Measurements from ENCODE around the gene MYH1.
"Not testable (repeated sequence)": the region's sequence is repeated elsewhere in the genome, so short reads cannot be mapped to it uniquely, and the experiment has no call there.

Gene MYH1

GRCh38 chr17:10518271-10519037 is at the start of gene MYH1:
Gene MYH1, minus strand, starts transcription at chr17:10518542. Its CDS starts 1,900 bp downstream, at chr17:10516642.
- no peak for DNase-seq

DNA sequence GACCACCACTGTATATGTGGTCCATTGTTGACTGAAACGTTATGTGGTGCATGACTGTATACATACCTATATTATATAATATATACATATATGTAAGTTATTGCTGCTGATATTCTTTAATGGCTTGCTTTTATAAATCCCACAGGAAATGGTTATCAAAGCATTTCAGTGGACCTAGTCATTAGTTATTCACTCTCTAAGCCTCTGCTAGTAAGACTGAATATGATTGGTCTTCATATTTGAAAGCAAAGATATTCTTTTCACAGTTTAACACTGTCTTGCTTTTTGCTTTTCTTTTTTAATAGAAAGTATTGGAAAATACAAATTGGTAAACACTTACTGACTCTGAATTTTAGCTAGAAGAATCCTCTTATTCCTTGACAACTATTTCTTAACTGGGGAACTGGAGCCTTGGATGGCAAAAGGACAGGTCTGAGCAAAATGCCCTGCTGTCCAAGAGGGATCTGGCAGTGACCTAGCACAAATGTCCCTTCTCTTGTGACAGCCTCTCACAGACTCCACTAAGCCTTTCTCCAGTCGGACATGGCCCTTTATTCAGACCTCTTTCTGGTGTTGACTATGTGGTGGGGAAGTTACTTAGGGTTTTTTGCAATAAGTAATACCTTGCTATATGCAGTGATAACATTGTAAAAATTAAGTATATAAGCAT is 45.8 kb upstream of the MYH1 start:
- no peak for DNase-seq

- no peak for DNase-seq
Measured at GRCh38 chr17:10558049-10558448, 39.7 kb upstream of the MYH1 start.

GRCh38 chr17:10557422-10557821 is 39.1 kb upstream of the MYH1 start:
- no peak for DNase-seq

DNA sequence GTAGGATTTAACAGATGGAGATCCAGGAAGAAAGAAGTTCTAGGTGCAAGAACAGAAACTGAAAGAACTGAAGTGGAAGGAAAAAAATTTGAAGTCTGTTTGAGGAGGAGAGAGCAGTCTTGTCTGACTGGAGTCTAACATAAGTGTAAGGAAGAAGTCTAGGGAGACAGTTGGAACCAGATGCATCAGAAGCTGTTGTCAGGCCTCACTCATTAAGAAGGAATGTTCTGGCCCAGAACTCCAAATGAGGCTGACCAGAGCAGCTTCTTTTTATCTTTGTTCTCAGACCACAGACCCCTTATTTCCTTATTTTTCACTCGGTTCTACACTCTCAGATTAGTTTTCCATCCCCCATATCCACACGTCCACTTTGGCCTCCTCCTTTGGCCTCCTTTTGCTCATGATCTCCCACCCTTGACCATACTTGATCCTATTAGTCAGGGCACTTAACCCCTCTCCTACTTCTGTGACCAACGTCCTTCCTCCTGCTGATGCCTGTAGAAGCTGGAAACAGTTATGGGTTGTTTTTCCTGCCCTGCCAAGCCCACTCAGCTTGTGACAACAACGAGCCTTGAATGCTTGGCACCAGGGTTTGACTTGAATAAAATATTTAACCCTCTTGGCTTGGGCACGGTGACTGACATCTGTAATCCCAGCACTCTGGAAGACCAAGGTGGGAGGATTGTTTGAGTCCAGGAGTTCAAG is 38.1 kb upstream of the MYH1 start:
- DNase-seq = no peak

GRCh38 chr17:10550014-10550413 is 31.7 kb upstream of the MYH1 start:
- DNase-seq = no peak

GRCh38 chr17:10549096-10549842 is 30.9 kb upstream of the MYH1 start, which contains the start of gene MYH2:
Gene MYH2, minus strand, starts transcription at chr17:10549658. Its CDS starts 1,738 bp downstream, at chr17:10547920.
- DNase-seq = no peak

DNA sequence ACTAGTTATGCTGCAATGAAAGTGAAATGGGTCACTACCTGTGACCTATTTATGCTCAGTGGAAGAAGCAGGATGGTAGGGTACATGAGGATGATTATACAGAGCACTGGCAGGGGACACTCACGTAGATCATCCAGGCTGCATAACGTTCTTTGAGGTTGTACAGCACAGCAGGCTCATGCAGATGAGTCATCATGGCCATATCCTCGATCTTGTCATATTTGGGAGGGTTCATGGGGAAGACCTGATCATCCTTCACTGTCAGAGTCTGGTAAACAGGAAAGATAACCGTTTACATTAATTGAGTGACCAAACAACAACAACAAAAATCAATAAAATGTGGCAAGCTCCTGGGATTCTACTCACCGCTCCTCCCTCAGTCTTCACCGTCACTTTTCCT is 29.0 kb upstream of the MYH1 start:
- no peak for DNase-seq

- DNase-seq = not testable (repeated sequence)
Measured at GRCh38 chr17:10543486-10543885, 25.1 kb upstream of the MYH1 start.

DNA sequence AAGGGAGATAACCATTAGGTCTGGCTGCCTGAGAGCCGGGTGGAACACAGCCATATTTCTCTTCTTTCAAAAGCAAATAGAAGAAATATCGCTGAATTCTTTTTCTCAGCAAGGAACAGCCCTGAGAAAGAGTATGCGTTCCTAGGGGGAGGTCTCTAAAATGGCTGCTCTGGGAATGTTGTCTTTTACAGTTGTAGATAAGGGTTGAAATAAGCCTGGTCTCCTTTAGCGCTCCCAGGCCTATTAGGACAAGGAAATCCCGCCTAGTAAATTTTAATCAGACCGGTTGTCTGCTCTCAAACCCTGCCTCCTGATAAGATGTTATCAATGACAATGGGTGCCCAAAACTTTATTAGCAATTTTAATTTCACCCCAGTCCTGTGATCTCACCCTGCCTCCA is 22.8 kb upstream of the MYH1 start:
- not testable (repeated sequence) for DNase-seq

- DNase-seq = no peak
Measured at GRCh38 chr17:10532026-10532425, 13.7 kb upstream of the MYH1 start.

DNA sequence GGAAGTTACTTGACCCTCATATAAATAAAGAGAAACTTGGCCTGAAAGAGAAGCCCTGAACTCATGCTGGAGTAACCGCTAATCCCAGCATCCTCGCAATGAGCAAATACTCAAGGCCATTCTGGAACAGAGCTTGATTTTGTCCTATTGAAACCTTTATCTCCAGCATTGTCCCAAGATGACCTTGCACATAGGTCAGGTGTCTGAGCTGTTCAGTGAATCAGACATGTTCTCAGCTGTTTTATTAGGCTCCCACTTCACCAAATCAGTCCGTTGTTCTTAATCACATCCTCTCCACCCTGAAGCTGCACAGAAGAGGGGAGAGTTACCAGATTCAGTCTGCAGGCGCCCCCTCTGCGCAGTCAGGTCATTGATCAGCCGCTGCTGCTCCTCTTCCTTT is 9.1 kb upstream of the MYH1 start:
- DNase-seq = no peak

- no peak for DNase-seq
Measured at GRCh38 chr17:10526517-10526916, 8.2 kb upstream of the MYH1 start.

DNA sequence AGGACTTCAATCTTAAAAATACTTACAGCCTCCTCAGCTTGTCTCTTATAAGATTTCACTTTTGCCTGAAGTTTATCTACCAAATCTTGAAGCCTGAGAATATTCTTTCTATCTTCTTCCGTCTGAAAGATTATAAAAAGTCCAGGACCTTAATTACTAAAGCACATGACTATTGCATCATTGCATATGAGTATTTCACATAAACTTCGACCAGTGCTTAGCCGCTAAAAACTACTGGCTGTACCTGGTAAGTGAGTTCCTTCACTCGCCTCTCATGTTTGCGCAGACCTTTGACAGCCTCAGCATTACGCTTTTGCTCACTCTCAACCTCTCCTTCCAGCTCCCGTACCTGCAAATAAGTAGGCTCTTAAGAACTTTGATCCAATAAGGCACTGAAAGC is 4.7 kb upstream of the MYH1 start:
- no peak for DNase-seq

DNA sequence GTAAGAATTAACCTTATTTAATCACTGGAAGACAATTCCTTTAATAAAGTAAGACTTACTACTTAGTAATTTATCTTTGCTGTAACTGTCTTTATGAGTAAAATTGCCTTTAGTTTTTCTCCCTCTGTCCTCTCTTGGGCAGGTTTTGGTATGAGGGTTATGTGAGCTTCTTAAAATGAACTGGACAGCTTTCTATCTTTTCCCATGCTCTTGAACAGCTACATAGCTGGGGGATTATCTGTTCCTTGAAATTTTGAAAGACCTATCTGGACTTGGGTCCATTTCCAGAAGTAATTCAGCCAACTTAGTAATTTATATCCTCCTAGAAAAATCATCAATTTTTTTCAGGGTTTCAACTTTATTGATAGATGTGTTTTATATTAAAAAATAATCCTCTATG is 3.6 kb upstream of the MYH1 start:
- no peak for DNase-seq

- no peak for DNase-seq
Measured at GRCh38 chr17:10516638-10517037, 1.7 kb downstream of the MYH1 start.

DNA sequence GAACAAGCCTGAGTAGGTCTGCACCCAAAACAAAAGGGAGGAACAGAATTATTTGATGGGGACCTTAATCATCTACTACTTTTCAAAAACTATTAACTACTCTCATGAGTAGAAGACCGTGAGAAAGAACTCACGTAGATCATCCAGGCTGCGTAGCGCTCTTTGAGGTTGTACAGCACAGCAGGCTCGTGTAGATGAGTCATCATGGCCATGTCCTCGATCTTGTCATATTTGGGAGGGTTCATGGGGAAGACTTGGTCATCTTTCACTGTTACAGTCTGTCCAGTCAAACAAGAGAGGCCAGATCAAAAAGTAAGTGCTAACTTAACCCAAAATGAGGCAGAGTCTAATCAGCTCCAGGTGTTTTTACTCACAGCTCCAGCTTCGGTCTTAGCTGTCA is 2.3 kb downstream of the MYH1 start:
- no peak for DNase-seq

GRCh38 chr17:10513299-10514067 is 4.9 kb downstream of the MYH1 start:
- no peak for DNase-seq

DNA sequence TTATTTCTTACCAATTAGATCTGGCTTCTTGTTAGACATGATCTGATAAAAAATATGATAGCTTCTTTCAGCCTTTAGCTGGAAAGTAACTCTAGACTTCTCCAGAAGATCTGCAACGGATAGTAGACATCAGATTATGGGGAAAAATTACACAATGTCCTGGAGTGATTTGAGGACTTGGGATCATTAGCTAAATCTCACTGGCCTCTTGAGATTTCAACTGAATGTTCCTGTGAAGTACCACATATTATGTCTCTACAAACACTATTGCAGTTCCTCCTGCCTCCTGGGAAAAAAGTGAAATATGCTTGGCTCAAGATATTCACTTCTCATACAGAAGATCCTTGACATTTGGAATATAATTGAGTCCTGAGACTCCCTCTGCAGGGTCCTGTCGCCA is 5.5 kb downstream of the MYH1 start:
- DNase-seq = no peak

DNA sequence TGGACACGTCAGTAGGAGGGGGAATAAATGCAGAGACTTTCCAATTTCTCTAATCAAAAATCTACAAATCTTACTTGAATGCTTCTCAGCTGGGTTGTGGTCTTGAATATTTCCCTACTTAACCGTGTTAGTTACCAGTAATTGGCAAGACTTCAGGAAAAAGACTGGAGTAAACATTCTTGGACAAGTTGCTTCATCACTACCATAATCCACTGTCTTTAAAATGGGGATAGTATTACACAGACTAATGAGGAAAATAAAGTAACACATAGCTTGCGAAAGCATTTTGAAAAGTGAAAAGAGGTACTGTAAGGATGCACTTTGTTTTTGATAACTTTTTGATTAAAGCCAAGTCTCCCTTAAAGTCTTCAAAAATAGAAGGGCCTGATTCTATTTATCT is 18.4 kb downstream of the MYH1 start:
- no peak for DNase-seq

- no peak for DNase-seq
Measured at GRCh38 chr17:10492004-10492403, 26.3 kb downstream of the MYH1 start.

DNA sequence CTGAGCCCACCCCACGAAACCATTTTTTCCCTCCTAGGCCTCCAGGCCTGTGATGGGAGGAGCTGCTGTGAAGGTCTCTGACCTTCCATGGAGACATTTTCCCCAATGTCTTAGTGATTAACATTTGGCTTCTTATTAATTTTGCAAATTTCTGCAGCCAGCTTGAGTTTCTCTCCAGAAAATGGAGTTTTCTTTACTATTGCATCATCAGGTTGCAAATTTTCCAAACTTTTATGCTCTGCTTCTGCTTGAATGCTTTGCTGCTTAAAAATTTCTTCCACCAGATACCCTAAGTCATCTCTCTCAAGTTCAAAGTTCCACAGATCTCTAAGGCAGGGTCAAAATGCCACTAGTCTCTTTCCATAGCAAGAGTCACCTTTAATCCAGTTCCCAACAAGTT is 36.1 kb downstream of the MYH1 start:
- no peak for DNase-seq

All from amniotic stem cell (primary cell).